Suprapubic skin (tissue), 4 donors: ENCODE data around the gene KLHL25. TPM values are rescaled to one million over a fixed set of nuclear protein-coding genes. Genes with fewer than 3 reads are reported as not detected.
A peak's percentile ranks its signal among the peaks of the same experiment; 100 is the strongest.

Source experiments
- DNase-seq, 2 donors: peaks; one replicate each; pipeline ENCODE4 v3.0.0-alpha.2; 2019; ENCODE audit warnings: low spot score in 2 of 2
- H3K27ac ChIP-seq: fragments of 200-600 bp; sonication (generic); one replicate; pipeline ENCODE4 v1.5.1; 2019
- H3K27me3 ChIP-seq: fragments of 200-600 bp; sonication (generic); one replicate; pipeline ENCODE4 v1.5.1; 2019
- H3K36me3 ChIP-seq: fragments of 200-600 bp; sonication (generic); one replicate; pipeline ENCODE4 v1.5.1; 2019
- H3K4me1 ChIP-seq: fragments of 200-600 bp; sonication (generic); one replicate; pipeline ENCODE4 v1.5.1; 2019
- H3K4me3 ChIP-seq: fragments of 200-600 bp; sonication (generic); one replicate; pipeline ENCODE4 v1.5.1; 2019; ENCODE audit warnings: mild to moderate bottlenecking
- H3K9me3 ChIP-seq: fragments of 200-600 bp; sonication (generic); one replicate; pipeline ENCODE4 v1.5.1; 2019
- EP300 ChIP-seq: sonication (generic); formaldehyde crosslinking; IDR thresholded peaks from one replicate; pipeline ENCODE4 v1.6.1; 2017; ENCODE audit warnings: antibody characterized with exemption
- POLR2A ChIP-seq, 2 donors: fragments of 450-650 bp; IDR thresholded peaks; one replicate each; pipeline ENCODE4 v1.6.1; 2017; ENCODE audit warnings: antibody characterized with exemption in 2 of 2, mild to moderate bottlenecking in 2 of 2, moderate library complexity in 2 of 2
- POLR2AphosphoS5 ChIP-seq, 3 donors: sonication (generic); formaldehyde crosslinking; IDR thresholded peaks; one replicate each; pipeline ENCODE4 v1.6.1; 2017; ENCODE audit warnings: antibody characterized with exemption in 3 of 3
- WGBS: methylation state at CpG from one replicate; pipeline ENCODE4 v1.1.5; 2018; 5-methylcytosine and 5-hydroxymethylcytosine counted together
- total RNA-seq, 4 donors: library from RNA; depleted of rRNA; stranded (reverse); fragments of >200 nt; gene quantifications; one replicate each; pipeline ENCODE4 v1.1.0, GENCODE V29; 2016
- TF ChIP-seq, protein P1 (sequence below), 2 donors: fragments of 200-600 bp in 1 of 2; fragments of 450-650 bp in 1 of 2; sonication (generic) in 1 of 2; IDR thresholded peaks; one replicate each; pipeline ENCODE4 v1.5.1; 2016 to 2019; ENCODE audit warnings: antibody characterized with exemption in 2 of 2, mild to moderate bottlenecking in 1 of 2, moderate library complexity in 1 of 2

The KLHL25 gene
- total RNA-seq, 4 donors from 2014 or later = 14.4 to 24.8 (median 18.5) TPM

DNA sequence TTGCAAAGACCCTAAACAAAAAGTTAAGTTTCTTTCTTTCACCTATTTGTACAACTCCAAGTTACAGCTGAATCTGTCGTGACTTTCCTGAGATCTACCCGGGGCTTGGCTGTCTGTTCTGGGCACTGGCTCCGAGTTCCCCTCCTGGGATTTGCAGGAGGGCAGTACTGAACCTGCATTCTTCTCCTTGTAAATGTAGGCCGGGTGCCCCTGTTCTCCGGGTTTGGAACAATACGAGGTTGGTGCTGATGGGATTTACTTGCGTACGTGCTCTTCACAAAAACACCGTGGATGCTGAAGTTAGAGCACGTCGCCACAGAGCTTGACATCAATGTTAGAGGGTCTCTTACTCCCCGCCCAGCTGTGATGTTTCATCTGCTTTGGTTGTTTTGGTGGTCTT is 48.1 kb downstream of the KLHL25 start:
- H3K9me3 ChIP-seq = no peaks in the 10 kb centered on the region
- no peak overlapping the region for H3K27ac ChIP-seq
- no peak for TF ChIP-seq POLR2A (IDR thresholded peaks at IDR 0.05)
- no peak for TF ChIP-seq EP300
- no peak for TF ChIP-seq POLR2AphosphoS5 (IDR thresholded peaks at IDR 0.05)
- TF ChIP-seq, protein P1, sequence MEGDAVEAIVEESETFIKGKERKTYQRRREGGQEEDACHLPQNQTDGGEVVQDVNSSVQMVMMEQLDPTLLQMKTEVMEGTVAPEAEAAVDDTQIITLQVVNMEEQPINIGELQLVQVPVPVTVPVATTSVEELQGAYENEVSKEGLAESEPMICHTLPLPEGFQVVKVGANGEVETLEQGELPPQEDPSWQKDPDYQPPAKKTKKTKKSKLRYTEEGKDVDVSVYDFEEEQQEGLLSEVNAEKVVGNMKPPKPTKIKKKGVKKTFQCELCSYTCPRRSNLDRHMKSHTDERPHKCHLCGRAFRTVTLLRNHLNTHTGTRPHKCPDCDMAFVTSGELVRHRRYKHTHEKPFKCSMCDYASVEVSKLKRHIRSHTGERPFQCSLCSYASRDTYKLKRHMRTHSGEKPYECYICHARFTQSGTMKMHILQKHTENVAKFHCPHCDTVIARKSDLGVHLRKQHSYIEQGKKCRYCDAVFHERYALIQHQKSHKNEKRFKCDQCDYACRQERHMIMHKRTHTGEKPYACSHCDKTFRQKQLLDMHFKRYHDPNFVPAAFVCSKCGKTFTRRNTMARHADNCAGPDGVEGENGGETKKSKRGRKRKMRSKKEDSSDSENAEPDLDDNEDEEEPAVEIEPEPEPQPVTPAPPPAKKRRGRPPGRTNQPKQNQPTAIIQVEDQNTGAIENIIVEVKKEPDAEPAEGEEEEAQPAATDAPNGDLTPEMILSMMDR (IDR thresholded peaks at IDR 0.05) = no peak
- WGBS = 89% methylated on average over 12 of the region's 12 CpGs
- DNase-seq = peak in 1 of 2 donors; percentile 47
- H3K4me1 ChIP-seq = peaks cover 38% of the 10 kb centered on the region
- H3K27me3 ChIP-seq = no peaks in the 10 kb centered on the region
- H3K36me3 ChIP-seq = peaks cover 72% of the 10 kb centered on the region
- H3K4me3 ChIP-seq = no peak overlapping the region

DNA sequence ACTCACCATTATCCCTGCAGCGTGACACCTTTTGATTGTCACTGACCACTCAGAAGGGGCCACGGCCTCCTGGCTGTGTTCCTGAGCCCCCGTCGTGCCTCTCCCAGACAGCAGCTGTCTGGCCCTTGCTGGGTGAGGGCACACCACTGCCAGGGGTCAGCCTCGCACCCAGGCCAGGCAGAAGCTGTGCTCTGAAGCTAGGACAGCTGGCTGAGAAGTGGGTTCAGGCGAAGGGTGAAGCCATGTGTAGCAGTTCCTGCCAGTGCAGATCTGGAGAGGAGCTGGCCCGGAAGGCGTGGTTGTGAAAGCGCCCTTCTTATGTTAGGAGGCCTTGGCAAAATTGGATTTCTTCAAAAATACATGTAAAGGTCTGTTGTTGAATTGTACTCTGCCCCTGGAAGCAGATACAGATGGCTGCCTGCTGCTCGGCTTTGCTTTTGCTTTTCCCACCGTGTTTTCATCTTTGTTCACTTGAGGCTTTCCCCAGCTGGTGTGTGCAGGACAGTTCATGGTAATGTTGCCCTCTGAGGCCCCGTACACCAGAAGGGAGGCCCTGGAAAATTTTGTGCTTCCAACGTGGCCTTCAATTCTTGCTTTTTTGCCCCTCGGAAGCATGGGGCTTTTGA is 49.1 kb downstream of the KLHL25 start:
- H3K27ac ChIP-seq = no peak overlapping the region
- peaks cover 83% of the 10 kb centered on the region for H3K36me3 ChIP-seq
- peaks cover 36% of the 10 kb centered on the region for H3K4me1 ChIP-seq
- H3K27me3 ChIP-seq = no peaks in the 10 kb centered on the region
- DNase-seq = peak in 1 of 2 donors; percentile 45
- no peaks in the 10 kb centered on the region for H3K9me3 ChIP-seq
- TF ChIP-seq EP300 = no peak
- 82% methylated on average over 14 of the region's 14 CpGs for WGBS
- H3K4me3 ChIP-seq = no peak overlapping the region

DNA sequence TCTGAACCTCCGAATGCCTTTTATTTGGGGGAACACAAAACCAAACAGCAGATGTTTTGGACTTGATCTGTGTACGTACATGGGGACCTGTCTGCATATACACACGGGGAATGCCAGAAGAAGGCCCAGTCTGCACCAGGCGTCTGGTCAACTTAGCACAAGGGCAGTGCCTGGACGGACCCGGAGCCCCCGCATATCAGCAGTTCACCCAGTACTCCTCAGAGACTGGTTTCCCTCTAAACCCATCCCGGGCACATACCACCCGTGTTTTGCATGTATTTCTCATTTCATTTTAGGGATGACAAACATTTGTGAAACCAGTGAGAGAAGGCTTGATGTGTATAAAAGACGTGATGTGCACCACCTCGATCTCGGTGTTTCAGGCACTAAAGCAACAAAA is 49.7 kb downstream of the KLHL25 start:
- WGBS = 93% methylated on average over 12 of the region's 12 CpGs
- TF ChIP-seq, protein P1 (IDR thresholded peaks at IDR 0.05) = no peak
- no peak for TF ChIP-seq POLR2AphosphoS5 (IDR thresholded peaks at IDR 0.05)
- no peak for TF ChIP-seq POLR2A (IDR thresholded peaks at IDR 0.05)
- TF ChIP-seq EP300 = no peak
- Histone ChIP-seq H3K27ac (no peak overlapping the region), H3K4me3 (no peak overlapping the region), H3K27me3 (no peaks in the 10 kb centered on the region), H3K9me3 (no peaks in the 10 kb centered on the region), H3K4me1 (peaks cover 30% of the 10 kb centered on the region), H3K36me3 (peaks cover 89% of the 10 kb centered on the region)
- peak in 1 of 2 donors; percentile 57 for DNase-seq

DNA sequence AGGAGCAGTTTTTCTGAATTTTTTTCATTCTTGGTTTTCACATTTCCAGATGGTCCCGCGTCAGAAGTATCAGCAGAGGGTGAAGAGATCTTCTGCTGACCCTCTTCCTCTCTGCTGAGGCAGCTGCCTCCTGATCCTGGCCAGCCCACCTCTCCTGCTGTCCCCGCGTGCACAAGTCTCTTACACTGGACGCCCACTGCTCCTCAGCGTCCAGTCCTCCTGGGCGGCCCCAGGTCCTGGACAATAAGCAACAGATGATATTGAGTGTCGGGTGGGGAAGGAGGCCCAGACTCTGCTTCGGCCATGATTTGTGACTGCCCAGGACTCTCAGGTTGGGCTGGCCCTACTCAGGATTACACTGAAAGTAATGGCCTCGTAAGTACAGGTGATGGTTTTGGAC is 50.1 kb downstream of the KLHL25 start:
- peak in 1 of 2 donors; percentile 48 for DNase-seq
- TF ChIP-seq POLR2AphosphoS5 (IDR thresholded peaks at IDR 0.05) (no peak), POLR2A (IDR thresholded peaks at IDR 0.05) (no peak), EP300 (no peak)
- TF ChIP-seq, protein P1 (IDR thresholded peaks at IDR 0.05) = no peak
- no peaks in the 10 kb centered on the region for H3K9me3 ChIP-seq
- H3K27ac ChIP-seq = no peak overlapping the region
- H3K36me3 ChIP-seq = peaks cover 92% of the 10 kb centered on the region
- 90% methylated on average over 10 of the region's 10 CpGs for WGBS
- peaks cover 28% of the 10 kb centered on the region for H3K4me1 ChIP-seq
- no peak overlapping the region for H3K4me3 ChIP-seq
- H3K27me3 ChIP-seq = no peaks in the 10 kb centered on the region

- 79% methylated on average over 14 of the region's 14 CpGs for WGBS
- DNase-seq = peak in 1 of 2 donors; percentile 34
Observed at GRCh38 chr15:85743392-85744055, 51.2 kb downstream of the KLHL25 start.

More at GRCh38 chr15:85743392-85744055, 51.2 kb downstream of the KLHL25 start:
- TF ChIP-seq EP300 (no peak), POLR2A (IDR thresholded peaks at IDR 0.05) (no peak), POLR2AphosphoS5 (IDR thresholded peaks at IDR 0.05) (no peak)
- TF ChIP-seq, protein P1 (IDR thresholded peaks at IDR 0.05) = no peak
- Histone ChIP-seq H3K9me3 (no peaks in the 10 kb centered on the region), H3K4me1 (peaks cover 19% of the 10 kb centered on the region), H3K36me3 (peaks cover 93% of the 10 kb centered on the region), H3K27ac (no peak overlapping the region), H3K27me3 (no peaks in the 10 kb centered on the region), H3K4me3 (no peak overlapping the region)
